Hematopoietic multipotent progenitor cell (in vitro differentiated cells): Measurements from ENCODE around the gene COL15A1. TPM values are rescaled to one million over a fixed set of nuclear protein-coding genes. Genes with fewer than 3 reads are reported as not detected.
A peak's percentile ranks its signal among the peaks of the same experiment; 100 is the strongest.

Experiments
- DNase-seq, 3 donors: peaks; one replicate each; pipeline ENCODE4 v3.0.0-alpha.2; 2011 to 2015; ENCODE audit warnings: low read depth in 2 of 3, low spot score in 2 of 3
- total RNA-seq: library from RNA; depleted of rRNA; stranded (reverse); fragments of >200 nt; gene quantifications from one replicate; pipeline ENCODE4 v1.2.3, GENCODE V29; 2012

The COL15A1 gene
- total RNA-seq, 1 donor = under 0.01 TPM

DNA sequence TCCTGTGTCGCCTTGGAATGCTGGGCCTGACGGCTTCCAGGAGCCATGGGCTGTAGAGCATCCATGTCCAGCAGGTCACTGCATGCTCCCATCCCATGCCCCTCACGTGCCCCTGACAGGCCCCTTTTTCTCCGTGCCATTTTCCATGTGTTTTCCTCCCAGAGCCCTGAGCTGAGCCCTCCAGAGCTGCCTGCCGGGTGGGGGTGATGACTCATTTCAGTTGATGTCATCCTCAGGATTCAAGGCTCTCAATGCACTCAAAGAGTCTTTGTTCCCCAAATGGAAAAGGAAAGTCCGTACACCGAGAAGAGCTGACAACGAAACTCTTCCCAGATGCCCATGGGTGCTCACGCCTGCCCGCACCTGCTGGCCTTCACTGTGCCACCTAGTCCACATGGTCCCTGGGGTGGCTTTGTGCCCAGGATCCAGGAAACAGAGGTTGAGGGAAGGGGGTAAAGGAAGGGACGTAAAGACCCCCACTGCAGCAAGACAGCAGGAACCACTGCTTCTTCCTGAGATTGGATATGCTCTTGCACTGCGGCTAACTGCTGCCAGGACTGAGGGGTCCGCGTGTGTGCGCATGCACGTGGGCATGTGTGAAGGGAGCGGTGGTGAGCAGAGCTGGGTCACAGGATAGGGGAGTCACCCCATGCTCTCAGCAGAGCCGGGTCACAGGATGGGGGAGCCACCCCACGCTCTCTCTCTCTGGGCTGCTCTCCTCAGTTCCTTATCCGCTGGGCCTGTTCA is 27.6 kb downstream of the COL15A1 start:
- no peak for DNase-seq

DNA sequence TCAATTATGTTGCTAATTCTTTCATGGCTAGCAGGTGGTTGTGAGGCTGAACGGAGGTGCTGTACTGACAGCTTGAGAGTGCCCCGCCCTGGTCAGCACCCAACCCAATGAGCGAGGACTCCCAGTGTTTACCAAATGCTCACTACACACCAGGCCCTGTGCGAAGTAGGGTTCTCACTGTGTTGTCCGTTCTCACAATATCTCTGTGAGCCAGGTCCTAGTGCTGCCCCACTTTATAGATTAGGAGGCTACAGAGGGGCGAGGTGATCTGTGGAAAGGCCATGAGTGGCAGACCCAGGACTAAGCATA is 28.2 kb downstream of the COL15A1 start:
- no peak for DNase-seq

DNA sequence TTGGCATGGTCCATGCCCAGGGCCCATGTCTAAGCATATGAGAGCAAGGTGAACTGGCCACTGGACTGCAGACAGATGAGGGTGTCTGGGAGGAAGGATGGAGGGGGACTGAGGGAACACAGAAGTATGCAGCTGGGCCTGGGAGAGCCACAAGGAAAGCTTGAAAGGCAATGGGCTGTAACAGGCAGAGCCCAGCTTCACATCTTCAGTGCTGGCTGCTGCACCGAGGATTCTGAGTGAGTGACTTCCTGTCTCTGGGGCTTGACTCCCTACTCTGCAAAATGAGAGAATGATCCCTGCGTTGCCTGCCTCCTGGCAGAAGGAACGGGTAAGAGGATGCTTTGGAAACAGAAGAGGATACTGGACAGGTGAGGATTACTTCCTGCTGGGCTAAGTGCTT is 29.0 kb downstream of the COL15A1 start:
- no peak for DNase-seq

DNA sequence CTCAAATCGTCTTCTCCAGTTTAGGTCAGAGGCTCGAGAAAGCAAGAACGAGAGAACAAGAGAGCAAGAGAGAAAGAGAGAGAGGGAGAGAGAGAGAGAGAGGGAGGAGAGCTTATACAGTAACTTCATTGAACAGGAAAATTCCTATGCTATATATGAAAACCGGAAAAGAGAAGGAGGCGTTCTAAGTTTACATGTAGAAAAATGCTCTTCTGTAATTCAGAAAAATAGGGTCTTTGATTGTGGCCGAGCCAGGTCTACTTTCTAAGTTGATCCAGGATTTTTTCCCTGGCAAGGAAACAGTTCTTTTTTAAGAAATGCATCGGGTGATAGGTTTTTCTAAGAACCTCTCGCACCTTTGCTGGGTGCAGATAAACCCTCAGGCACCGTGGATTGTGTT is 29.5 kb downstream of the COL15A1 start:
- DNase-seq = no peak

DNA sequence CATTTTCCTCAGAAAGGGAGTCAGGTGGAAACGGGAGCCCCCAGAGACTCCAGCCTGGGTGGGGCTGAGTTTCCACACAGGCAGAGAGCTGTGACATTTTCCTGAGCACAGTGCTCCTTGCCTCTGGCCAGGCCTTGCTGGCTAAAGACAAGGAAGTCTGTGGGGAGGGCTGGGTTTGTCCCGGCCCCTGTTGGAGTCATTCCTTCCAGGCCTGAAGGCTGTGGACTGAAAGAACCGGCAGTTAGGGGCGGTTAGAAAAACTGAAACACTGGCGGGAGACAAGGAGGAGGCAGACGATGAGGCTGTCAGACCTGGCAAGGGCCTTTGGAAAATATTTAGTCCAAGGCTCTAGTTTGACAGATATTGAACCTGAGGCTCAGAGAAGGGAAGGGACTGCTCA is 29.9 kb downstream of the COL15A1 start:
- no peak for DNase-seq

DNA sequence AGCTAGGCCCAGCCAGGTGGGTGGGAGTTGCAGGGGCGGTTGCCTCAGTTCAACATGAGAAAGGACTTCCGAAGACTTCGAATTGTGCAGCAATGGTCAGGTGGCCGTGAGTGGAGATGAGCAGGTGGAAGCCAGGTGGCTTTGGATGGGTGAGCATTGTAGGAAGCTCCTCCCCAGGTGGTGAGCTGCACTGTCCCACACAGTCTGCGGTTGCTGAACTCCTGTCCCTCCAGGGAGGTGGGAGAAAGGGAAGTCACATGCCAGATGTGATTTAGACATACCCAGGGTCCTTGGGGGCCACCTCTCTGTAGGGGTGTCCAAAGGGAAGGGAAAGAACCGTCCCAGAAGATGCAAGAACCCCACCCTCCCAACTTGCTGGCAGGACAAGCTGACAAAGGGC is 30.4 kb downstream of the COL15A1 start:
- no peak for DNase-seq

DNA sequence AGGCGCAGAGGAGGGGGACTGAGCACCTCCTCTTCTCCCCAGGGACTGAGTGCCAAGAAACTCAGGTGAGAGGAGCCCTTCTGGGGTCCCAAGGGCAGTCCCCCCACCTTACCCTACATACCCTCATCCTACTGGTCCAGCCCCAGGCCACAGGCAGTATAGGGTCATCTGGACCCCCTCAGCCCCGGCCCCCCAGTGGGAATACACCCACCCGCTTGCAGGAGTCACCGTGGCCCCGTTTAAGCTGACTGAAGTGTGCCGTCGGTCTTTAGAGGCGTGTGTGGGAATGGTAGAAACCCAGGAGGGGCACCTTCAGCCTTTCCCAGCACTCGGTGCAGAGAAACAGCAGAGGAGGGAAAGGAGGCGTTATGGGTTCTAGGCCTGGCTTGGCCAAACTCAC is 30.8 kb downstream of the COL15A1 start:
- no peak for DNase-seq

DNA sequence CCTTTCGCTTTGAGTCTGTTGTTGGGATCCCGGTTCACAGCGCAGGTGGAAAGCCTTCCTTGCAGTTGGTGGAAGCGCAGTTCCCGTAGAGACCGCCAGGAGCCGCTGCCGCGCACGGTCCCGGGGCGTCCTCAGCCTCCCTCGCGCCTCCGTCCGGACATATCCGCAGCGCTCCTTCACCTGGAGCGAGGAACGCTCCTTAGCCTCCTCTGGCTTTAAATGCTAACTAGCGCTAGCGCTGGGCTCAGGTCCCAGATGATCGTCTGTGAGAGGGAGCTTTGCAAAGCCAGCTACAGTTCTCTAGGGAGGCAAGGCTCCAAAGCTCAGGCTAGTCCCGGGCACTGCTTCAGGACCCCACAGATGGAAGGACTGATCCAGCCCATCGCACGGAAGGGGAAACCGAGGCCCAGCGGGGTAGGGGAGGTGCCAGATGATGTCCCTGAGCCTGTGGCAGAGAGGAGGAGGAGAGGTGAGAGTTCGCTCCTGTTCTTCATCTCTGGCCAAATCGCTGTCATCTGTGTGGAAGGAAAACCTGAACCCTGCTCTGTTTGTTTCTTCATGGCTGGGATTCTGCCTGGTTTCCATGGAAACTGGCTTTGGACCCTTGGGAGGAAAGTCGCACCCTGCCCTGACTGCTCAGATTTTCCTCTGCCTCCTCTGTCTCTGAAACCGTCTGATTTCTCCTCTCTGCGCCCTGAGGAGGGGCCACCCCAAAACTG is 31.4 kb downstream of the COL15A1 start:
- DNase-seq = peak; percentile 53 to 70 (median 68)

DNA sequence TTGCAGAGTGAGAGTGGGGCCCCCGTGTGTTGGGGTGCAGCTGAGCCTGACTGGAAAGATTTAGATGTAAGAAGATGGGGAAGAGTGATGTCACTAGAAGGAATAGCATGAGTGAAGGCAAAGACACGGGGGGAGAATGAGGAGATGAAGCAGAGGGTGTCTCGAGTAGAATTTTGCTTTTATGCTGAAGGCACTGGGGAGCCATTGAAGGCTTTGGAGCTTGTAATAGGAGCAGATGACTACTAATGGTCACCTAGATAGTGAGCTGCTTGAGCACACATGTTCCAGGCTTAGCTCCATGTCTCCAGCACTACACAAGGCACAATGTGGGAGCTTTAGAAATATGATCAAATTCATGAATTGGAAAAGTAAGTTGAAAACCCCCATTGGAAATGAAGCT is 32.1 kb downstream of the COL15A1 start:
- DNase-seq = no peak

DNA sequence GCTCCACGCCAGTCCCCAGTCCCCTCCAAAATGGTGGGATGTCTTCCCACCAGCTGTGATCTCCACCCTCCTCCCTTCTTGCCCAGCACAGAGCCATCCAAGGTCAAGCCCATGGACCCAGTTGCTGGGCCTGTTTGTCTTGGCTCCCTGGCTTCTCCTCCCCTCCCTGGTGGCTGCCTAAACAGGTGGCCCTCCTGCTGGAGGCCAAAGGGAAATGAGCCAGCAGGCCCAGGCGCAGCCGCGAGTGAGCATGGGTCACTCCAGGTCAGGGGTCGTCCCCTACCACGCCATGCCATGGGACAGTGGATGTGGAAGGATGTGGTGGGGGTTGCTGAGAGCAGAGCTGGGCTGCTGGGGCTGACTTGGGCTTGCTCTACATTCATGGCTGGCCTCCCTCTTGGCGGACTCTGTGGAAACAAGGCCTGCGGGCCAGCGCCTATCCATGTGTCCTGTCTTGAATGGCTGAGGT is 33.6 kb downstream of the COL15A1 start:
- DNase-seq = no peak

DNA sequence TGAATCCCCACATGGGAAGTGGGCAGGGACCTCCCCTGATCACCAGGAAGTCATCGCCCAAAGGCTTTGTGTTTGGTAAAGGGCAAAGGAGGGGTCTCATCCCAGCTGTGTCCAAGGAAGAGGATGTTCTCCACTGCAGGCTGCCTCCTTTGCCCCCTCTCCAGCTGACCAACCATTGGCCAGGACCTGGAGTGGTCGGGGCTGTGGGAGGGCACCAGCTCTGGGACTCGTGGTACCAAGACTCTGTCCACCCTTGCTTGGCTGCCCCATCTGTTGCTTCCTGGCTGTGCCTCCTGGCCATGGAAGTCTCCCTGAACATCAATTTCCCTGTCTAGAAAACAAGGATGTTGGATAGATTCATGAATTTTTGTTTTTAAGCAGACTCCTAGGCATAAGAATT is 34.1 kb downstream of the COL15A1 start:
- DNase-seq = no peak

DNA sequence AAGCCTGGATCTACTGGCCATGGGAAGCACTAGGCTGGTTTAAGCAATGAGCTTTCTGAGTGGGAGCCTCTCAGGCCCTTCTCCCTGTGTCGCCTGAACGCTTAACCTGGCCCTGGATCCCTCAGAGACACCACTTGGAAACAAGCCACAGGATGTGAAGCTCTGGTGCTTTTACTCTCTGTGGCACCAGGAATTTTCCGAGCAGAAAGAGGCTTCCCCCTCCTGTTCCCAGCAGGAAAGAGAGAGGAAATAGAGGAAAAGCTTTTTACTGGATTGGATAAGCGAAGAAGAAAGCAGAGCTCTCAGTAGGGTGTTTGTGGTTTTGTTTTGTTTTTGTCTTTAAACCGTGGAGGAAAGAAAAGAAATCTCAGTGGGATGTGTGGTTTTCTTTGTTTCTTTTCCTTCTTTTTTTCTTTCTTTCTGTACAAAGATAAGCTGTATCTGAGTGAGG is 34.5 kb downstream of the COL15A1 start:
- no peak for DNase-seq

DNA sequence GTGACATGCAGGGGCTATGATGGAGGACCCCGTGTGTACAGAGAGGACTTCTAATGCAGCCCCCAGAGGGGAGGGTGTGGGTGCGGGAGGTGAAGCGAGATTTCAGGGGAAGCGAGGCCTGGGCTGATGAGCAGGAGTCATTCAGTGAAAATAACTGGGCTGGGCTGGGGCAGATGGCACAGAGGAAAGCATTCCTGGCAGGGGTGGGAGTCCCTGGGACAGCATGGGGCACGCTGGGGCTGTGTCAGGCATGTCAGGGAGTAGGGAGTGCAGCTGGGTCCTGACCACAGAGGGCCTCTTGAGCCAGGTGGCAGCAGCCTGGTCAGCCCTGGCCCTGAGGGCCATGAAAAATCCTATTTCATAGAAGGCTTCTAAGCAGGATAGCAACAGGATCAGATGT is 36.6 kb downstream of the COL15A1 start:
- DNase-seq = no peak

DNA sequence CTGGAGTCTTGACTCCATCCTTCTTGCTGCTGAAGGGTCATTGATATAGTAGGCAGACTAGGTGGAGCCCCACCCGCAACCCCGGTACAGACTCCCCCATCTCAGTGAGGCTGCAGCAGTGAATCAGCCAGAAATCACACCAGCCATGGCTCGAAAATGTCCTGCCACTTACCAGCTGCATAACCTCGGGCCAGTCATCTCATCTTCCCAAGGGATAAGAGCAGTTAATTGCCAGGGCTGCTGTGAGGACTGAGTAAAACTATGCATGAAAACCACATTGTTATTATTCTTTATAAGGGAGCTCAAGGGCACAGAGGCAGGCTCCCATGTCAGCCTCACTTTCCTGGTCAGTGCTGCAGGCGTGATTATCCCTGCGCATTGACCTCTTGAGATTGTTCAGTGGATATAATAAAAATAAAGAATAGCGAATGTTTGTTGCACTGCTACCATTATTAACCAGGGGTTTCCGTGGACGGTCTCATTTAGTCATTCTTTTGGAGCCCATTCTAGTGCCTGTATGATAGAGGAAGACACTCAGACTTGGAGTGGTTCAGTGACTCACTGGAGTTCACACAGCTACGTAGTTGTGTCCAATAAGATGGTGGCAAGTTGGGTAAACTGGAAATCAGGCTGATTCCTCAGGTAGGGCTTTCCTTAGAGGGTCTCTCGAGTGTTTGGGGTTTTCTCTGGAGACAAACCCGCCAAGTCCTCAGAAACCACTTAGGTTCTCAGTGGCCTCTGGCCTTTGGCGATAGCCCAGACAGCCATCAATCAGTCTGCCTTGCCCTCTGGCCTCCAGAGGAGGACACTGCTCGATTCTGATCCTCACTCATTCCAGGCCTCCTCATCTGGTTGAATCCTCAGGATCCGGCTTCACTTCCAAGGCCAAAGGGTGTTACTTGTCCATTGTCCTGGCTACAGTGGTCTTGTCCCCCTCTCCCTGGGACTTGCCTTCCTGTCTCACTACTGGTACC is 39.9 kb downstream of the COL15A1 start:
- DNase-seq = no peak

DNA sequence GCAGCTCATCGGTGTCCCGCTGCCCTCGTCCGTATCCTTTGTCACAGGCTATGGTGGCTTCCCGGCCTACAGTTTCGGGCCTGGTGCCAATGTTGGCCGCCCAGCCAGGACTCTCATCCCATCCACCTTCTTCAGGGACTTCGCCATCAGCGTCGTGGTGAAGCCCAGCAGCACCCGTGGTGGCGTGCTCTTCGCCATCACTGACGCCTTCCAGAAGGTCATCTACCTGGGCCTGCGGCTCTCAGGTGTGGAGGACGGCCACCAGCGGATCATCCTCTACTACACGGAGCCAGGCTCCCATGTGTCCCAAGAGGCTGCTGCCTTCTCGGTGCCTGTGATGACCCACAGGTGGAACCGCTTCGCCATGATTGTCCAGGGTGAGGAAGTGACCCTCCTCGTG is 41.9 kb downstream of the COL15A1 start:
- no peak for DNase-seq

DNA sequence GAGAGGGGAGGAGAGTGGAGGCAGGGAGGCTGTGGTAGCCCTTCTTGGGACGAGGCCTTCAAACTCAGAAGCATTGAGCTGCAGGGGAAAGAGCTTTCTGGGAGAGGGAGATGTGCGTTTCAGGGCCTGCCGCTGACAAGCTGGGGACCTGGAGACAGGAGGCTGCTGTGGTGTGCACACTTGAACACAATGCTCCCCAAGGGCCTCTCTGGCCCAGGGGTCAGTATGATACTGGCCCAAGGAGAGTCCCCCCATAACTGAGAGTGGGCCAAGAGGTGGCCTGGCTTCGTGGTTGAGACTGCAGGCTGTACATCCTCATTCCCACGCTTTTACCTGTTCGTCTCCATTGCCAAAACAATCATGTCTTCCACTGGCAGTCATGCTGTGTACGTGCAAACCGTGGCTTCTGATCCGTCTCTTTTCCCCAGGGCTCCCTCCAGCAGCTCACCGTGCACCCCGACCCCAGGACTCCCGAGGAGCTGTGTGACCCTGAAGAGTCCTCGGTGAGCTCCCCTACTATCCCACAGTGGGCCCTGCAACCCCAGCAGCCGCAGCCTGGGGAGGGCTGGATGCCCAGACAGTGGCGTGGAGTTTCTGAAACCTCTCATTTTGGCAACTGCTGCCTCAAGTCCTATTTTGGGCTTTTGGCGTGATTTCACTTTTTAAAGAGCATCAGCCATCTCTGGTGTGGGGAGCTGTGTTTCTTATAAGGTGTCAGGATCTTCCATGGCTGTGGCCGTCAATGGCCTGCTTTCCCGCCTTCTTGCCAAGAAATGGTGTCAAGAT is 43.4 kb downstream of the COL15A1 start:
- no peak for DNase-seq

DNA sequence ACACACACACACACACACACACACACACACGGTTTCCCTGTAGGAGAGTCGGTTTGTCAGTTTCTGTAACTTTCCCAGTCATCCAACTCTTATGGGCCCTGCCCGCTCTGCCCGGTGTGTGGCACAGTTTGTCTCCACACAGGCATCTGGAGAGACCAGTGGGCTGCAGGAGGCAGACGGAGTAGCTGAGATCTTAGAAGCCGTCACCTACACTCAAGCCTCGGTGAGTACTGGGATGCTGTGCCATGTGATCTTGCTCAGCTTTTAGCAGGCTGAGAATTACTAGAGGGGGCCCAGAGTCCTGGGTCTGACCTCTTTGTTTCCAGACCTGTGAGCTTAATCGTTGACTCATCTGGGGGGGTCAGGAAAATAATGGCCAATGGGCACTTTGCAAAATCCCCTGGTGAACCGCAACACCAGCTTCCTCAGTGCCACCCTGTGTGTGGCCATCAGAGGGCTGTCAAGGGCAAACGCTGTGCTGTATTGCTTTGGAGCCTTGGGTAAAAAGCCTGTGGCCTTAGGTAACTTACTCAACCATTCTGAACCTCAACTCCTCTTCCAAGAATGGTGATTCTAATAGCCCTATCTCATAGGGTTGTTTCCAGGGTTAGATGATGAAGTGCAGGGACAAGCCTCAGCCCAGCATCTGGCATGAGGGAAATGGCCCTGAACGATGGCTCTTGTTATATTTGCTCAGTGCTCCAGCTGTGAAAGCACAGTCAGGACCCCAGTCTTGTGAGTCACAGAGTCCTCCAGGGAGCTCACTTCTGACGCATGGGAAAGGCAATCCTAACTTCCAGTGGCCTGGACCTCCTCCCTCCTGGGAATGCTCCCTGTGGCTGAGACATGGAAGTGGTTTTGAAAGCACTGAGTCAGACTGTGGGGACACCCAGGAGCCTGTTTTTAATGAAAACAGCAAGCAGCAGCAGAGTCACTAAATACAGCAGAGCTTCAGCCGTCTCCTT is 45.6 kb downstream of the COL15A1 start:
- DNase-seq = no peak

DNA sequence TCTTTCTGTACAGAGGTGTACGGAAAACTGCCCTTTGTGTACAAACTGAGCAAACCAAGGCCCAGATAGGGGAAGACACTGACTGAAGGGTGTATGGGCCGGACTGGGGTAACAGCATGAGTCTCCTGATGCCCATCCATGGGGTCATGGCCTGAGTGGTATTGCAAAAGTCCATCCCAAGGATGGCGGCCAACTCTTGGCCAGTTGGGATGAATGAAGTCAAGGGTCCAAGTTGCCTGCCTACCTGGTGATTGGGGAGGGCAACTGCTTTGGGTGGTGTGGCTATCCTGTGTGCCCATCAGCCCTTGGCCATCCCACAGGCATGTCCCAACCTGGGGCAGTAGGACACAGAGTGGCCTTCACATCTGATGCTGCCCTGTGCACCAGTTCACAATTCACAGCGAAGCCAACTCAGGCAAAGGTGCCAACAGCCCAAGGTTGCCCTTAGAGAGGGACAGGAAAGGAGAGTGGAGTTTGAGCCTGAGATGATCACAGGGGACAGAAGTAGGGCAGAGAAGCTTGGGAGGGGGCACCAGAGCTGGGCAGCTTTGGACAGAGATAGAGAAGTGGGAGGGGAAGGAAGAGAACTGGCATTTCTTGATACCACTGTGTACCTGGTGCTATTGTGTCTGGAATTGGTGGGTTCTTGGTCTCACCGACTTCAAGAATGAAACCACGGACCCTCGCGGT is 46.6 kb downstream of the COL15A1 start:
- DNase-seq = no peak
